HG03060 (cell line): ENCODE measurements around the gene TMEM144.
"Not testable (repeated sequence)": the region's sequence is repeated elsewhere in the genome, so short reads cannot be mapped to it uniquely, and the experiment has no call there.

Source experiments
- ATAC-seq: cut with Tn5 transposase; IDR thresholded peaks from one replicate; pipeline ENCODE4 v1.9.1; 2021; ENCODE audit warnings: low read depth, moderate number of reproducible peaks; ENCODE audit not compliant: unreplicated experiment

The TMEM144 gene

GRCh38 chr4:158190718-158191117 is 19.6 kb upstream of the TMEM144 start:
- no peak for ATAC-seq

- no peak for ATAC-seq
These were observed 17.7 kb upstream of the TMEM144 start for GRCh38 chr4:158192439-158193158.

GRCh38 chr4:158193171-158193749 is 17.0 kb upstream of the TMEM144 start:
- ATAC-seq: peak; percentile 78

- ATAC-seq: no peak
These were observed 15.0 kb upstream of the TMEM144 start for GRCh38 chr4:158195297-158195696.

GRCh38 chr4:158197194-158197776 is 13.0 kb upstream of the TMEM144 start:
- ATAC-seq: no peak

GRCh38 chr4:158200214-158200613 is 10.1 kb upstream of the TMEM144 start:
- no peak for ATAC-seq

- no peak for ATAC-seq
These were observed 9.0 kb upstream of the TMEM144 start for GRCh38 chr4:158201322-158201721.

GRCh38 chr4:158201876-158202275 is 8.4 kb upstream of the TMEM144 start:
- ATAC-seq: no peak

GRCh38 chr4:158202481-158202880 is 7.8 kb upstream of the TMEM144 start:
- no peak for ATAC-seq

- no peak for ATAC-seq
These were observed 6.8 kb upstream of the TMEM144 start for GRCh38 chr4:158203436-158203835.

GRCh38 chr4:158203929-158204328 is 6.4 kb upstream of the TMEM144 start:
- ATAC-seq: no peak

GRCh38 chr4:158208963-158209640 is 1.2 kb upstream of the TMEM144 start:
- ATAC-seq: peak; percentile 37

- no peak for ATAC-seq
These were observed 936 bp downstream of the TMEM144 start for GRCh38 chr4:158211222-158211621.

- ATAC-seq: no peak
These were observed 3.2 kb downstream of the TMEM144 start for GRCh38 chr4:158213466-158213865.

GRCh38 chr4:158214856-158215255 is 4.6 kb downstream of the TMEM144 start:
- ATAC-seq: no peak

GRCh38 chr4:158217763-158218162 is 7.5 kb downstream of the TMEM144 start:
- no peak for ATAC-seq

GRCh38 chr4:158219623-158220022 is 9.3 kb downstream of the TMEM144 start:
- no peak for ATAC-seq

- ATAC-seq: not testable (repeated sequence)
These were observed 14.0 kb downstream of the TMEM144 start for GRCh38 chr4:158224318-158224717.

GRCh38 chr4:158224999-158225398 is 14.7 kb downstream of the TMEM144 start:
- not testable (repeated sequence) for ATAC-seq

- ATAC-seq: not testable (repeated sequence)
These were observed 17.6 kb downstream of the TMEM144 start for GRCh38 chr4:158227880-158228279.

GRCh38 chr4:158228399-158228798 is 18.1 kb downstream of the TMEM144 start:
- not testable (repeated sequence) for ATAC-seq
